HG02970 (cell line): ENCODE data around the gene TRPM2.
"Not testable (repeated sequence)": the region's sequence is repeated elsewhere in the genome, so short reads cannot be mapped to it uniquely, and the experiment has no call there.

ENCODE experiments used
- ATAC-seq: cut with Tn5 transposase; IDR thresholded peaks from one replicate; pipeline ENCODE4 v1.9.1; 2021; ENCODE audit warnings: mild to moderate bottlenecking, moderate library complexity, moderate number of reproducible peaks; ENCODE audit not compliant: unreplicated experiment, low FRiP score

TRPM2 gene

GRCh38 chr21:44405948-44406872 lies 52.8 kb downstream of the TRPM2 start:
- ATAC-seq, result no peak

- no peak for ATAC-seq
Measured at GRCh38 chr21:44406953-44407352, 53.5 kb downstream of the TRPM2 start.

GRCh38 chr21:44407493-44407892 lies 54.1 kb downstream of the TRPM2 start:
- no peak for ATAC-seq

- no peak for ATAC-seq
Measured at GRCh38 chr21:44408226-44408625, 54.8 kb downstream of the TRPM2 start.

GRCh38 chr21:44413566-44414290 lies 60.3 kb downstream of the TRPM2 start:
- no peak for ATAC-seq

GRCh38 chr21:44414291-44415072 lies 61.1 kb downstream of the TRPM2 start:
- ATAC-seq, result no peak

- no peak for ATAC-seq
Measured at GRCh38 chr21:44415073-44416025, 61.9 kb downstream of the TRPM2 start.

GRCh38 chr21:44416193-44416592 lies 62.8 kb downstream of the TRPM2 start:
- ATAC-seq, result no peak

GRCh38 chr21:44417621-44418107 lies 64.2 kb downstream of the TRPM2 start:
- not testable (repeated sequence) for ATAC-seq

GRCh38 chr21:44418108-44418875 lies 64.9 kb downstream of the TRPM2 start:
- no peak for ATAC-seq

GRCh38 chr21:44418876-44419230 lies 65.4 kb downstream of the TRPM2 start:
- no peak for ATAC-seq

GRCh38 chr21:44419679-44420078 lies 66.3 kb downstream of the TRPM2 start:
- ATAC-seq, result no peak

- no peak for ATAC-seq
Measured at GRCh38 chr21:44420416-44421205, 67.2 kb downstream of the TRPM2 start.

GRCh38 chr21:44421901-44422840 lies 68.8 kb downstream of the TRPM2 start:
- ATAC-seq, result no peak

- no peak for ATAC-seq
Measured at GRCh38 chr21:44423312-44423821, 69.9 kb downstream of the TRPM2 start.

- no peak for ATAC-seq
Measured at GRCh38 chr21:44423941-44424607, 70.7 kb downstream of the TRPM2 start.
